ENCODE data around the gene SYNE1. TPM values are rescaled to one million over a fixed set of nuclear protein-coding genes. Genes with fewer than 3 reads are reported as not detected.

SYNE1 gene
- total RNA-seq, 1 donor from 2014 or later, result 12.7 TPM

GRCh38 chr6:152250127-152250526 lies 387.0 kb downstream of the SYNE1 start:
- H3K36me3 Mint-ChIP-seq (ENCODE audit: low read depth, unreplicated experiment), result no peaks in the 10 kb centered on the region
- H3K4me3 Mint-ChIP-seq (ENCODE audit: unreplicated experiment), result no peak overlapping the region
- H3K4me1 Mint-ChIP-seq (ENCODE audit: unreplicated experiment), result no peaks in the 10 kb centered on the region
- no peak for DNase-seq (ENCODE audit: low spot score)
- no peak overlapping the region for H3K27ac Mint-ChIP-seq (ENCODE audit: unreplicated experiment)
- no peaks in the 10 kb centered on the region for H3K27me3 Mint-ChIP-seq (ENCODE audit: unreplicated experiment)
- H3K9me3 Mint-ChIP-seq (ENCODE audit: unreplicated experiment), result no peaks in the 10 kb centered on the region
- no peak for TF ChIP-seq CTCF (IDR thresholded peaks at IDR 0.05; ENCODE audit: unreplicated experiment)

- H3K9me3 Mint-ChIP-seq (ENCODE audit: unreplicated experiment), result no peaks in the 10 kb centered on the region
- H3K4me3 Mint-ChIP-seq (ENCODE audit: unreplicated experiment), result no peak overlapping the region
- no peak overlapping the region for H3K27ac Mint-ChIP-seq (ENCODE audit: unreplicated experiment)
- H3K27me3 Mint-ChIP-seq (ENCODE audit: unreplicated experiment), result no peaks in the 10 kb centered on the region
- H3K36me3 Mint-ChIP-seq (ENCODE audit: low read depth, unreplicated experiment), result no peaks in the 10 kb centered on the region
- no peaks in the 10 kb centered on the region for H3K4me1 Mint-ChIP-seq (ENCODE audit: unreplicated experiment)
- no peak for TF ChIP-seq CTCF (IDR thresholded peaks at IDR 0.05; ENCODE audit: unreplicated experiment)
- no peak for DNase-seq (ENCODE audit: low spot score)
Observed at GRCh38 chr6:152248980-152249379, 388.2 kb downstream of the SYNE1 start.

- no peaks in the 10 kb centered on the region for H3K9me3 Mint-ChIP-seq (ENCODE audit: unreplicated experiment)
- no peaks in the 10 kb centered on the region for H3K27me3 Mint-ChIP-seq (ENCODE audit: unreplicated experiment)
- H3K4me1 Mint-ChIP-seq (ENCODE audit: unreplicated experiment), result no peaks in the 10 kb centered on the region
- TF ChIP-seq CTCF (IDR thresholded peaks at IDR 0.05; ENCODE audit: unreplicated experiment), result no peak
- DNase-seq (ENCODE audit: low spot score), result no peak
- H3K4me3 Mint-ChIP-seq (ENCODE audit: unreplicated experiment), result no peak overlapping the region
- H3K27ac Mint-ChIP-seq (ENCODE audit: unreplicated experiment), result no peak overlapping the region
- no peaks in the 10 kb centered on the region for H3K36me3 Mint-ChIP-seq (ENCODE audit: low read depth, unreplicated experiment)
Observed at GRCh38 chr6:152246554-152247337, 390.4 kb downstream of the SYNE1 start.

GRCh38 chr6:152244998-152245630 lies 392.0 kb downstream of the SYNE1 start:
- Mint-ChIP-seq H3K4me3 (ENCODE audit: unreplicated experiment) (no peak overlapping the region), H3K27ac (ENCODE audit: unreplicated experiment) (no peak overlapping the region), H3K9me3 (ENCODE audit: unreplicated experiment) (no peaks in the 10 kb centered on the region), H3K36me3 (ENCODE audit: low read depth, unreplicated experiment) (peaks cover 8% of the 10 kb centered on the region), H3K27me3 (ENCODE audit: unreplicated experiment) (no peaks in the 10 kb centered on the region), H3K4me1 (ENCODE audit: unreplicated experiment) (no peaks in the 10 kb centered on the region)
- DNase-seq (ENCODE audit: low spot score), result no peak
- no peak for TF ChIP-seq CTCF (IDR thresholded peaks at IDR 0.05; ENCODE audit: unreplicated experiment)

Data from endothelial cell (in vitro differentiated cells).